IPS-20b (cell line): ENCODE results near the gene IFITM5.

Experiments used
- H3K27ac ChIP-seq: one replicate; pipeline ENCODE4 v1.5.1; 2013; ENCODE audit warnings: low read length
- H3K27me3 ChIP-seq: 2 replicates; pipeline ENCODE4 v1.6.1; 2013; ENCODE audit warnings: mild to moderate bottlenecking, low read length, inconsistent platforms; ENCODE audit not compliant: insufficient read depth
- H3K36me3 ChIP-seq: 2 replicates; pipeline ENCODE4 v1.6.1; 2013; ENCODE audit warnings: low read depth, mild to moderate bottlenecking, inconsistent platforms, low read length, moderate library complexity; ENCODE audit not compliant: insufficient read depth
- H3K4me1 ChIP-seq: 2 replicates; pipeline ENCODE4 v1.6.1; 2013; ENCODE audit warnings: mild to moderate bottlenecking, control low read depth, inconsistent platforms, low read length, moderate library complexity; ENCODE audit not compliant: insufficient read depth
- H3K4me3 ChIP-seq: 2 replicates; pipeline ENCODE4 v1.5.1; 2013; ENCODE audit warnings: mild to moderate bottlenecking, low read length, inconsistent platforms
- H3K9ac ChIP-seq: 2 replicates; pipeline ENCODE4 v1.6.1; 2013; ENCODE audit warnings: low read depth, mild to moderate bottlenecking, inconsistent platforms, low read length, moderate library complexity
- H3K9me3 ChIP-seq: 2 replicates; pipeline ENCODE4 v1.6.1; 2013; ENCODE audit warnings: mild to moderate bottlenecking, low read depth, low read length, inconsistent platforms; ENCODE audit not compliant: insufficient read depth

IFITM5 gene

GRCh38 chr11:297051-297585 is 2.2 kb downstream of the IFITM5 start:
- no peak overlapping the region for H3K27ac ChIP-seq
- H3K27me3 ChIP-seq: no peaks in the 10 kb centered on the region
- H3K4me3 ChIP-seq: no peak overlapping the region
- peaks cover 9% of the 10 kb centered on the region for H3K4me1 ChIP-seq
- H3K9ac ChIP-seq: no peak overlapping the region
- peaks cover 18% of the 10 kb centered on the region for H3K36me3 ChIP-seq
- no peaks in the 10 kb centered on the region for H3K9me3 ChIP-seq

- H3K4me3 ChIP-seq: no peak overlapping the region
- no peak overlapping the region for H3K27ac ChIP-seq
- no peaks in the 10 kb centered on the region for H3K27me3 ChIP-seq
- no peaks in the 10 kb centered on the region for H3K9me3 ChIP-seq
- peaks cover 9% of the 10 kb centered on the region for H3K4me1 ChIP-seq
- H3K36me3 ChIP-seq: peaks cover 18% of the 10 kb centered on the region
- H3K9ac ChIP-seq: no peak overlapping the region
These were observed 2.9 kb downstream of the IFITM5 start for GRCh38 chr11:296171-297050.

- Histone ChIP-seq H3K9ac (no peak overlapping the region), H3K9me3 (no peaks in the 10 kb centered on the region), H3K27ac (no peak overlapping the region), H3K36me3 (peaks cover 18% of the 10 kb centered on the region), H3K27me3 (no peaks in the 10 kb centered on the region), H3K4me3 (no peak overlapping the region), H3K4me1 (peaks cover 7% of the 10 kb centered on the region)
These were observed 3.8 kb downstream of the IFITM5 start for GRCh38 chr11:295351-296170.

GRCh38 chr11:294780-295179 is 4.5 kb downstream of the IFITM5 start:
- Histone ChIP-seq H3K27me3 (no peaks in the 10 kb centered on the region), H3K9ac (no peak overlapping the region), H3K36me3 (peaks cover 18% of the 10 kb centered on the region), H3K27ac (no peak overlapping the region), H3K9me3 (no peaks in the 10 kb centered on the region), H3K4me3 (no peak overlapping the region), H3K4me1 (no peaks in the 10 kb centered on the region; the same call in 1 of the 2 replicates)

GRCh38 chr11:293852-294661 is 5.3 kb downstream of the IFITM5 start:
- no peak overlapping the region for H3K27ac ChIP-seq

GRCh38 chr11:293271-293851 is 6.0 kb downstream of the IFITM5 start:
- H3K27me3 ChIP-seq: peaks cover 4% of the 10 kb centered on the region
- H3K9me3 ChIP-seq: no peaks in the 10 kb centered on the region
- no peaks in the 10 kb centered on the region; the same call in 1 of the 2 replicates for H3K4me1 ChIP-seq
- no peak overlapping the region for H3K27ac ChIP-seq
- no peak overlapping the region for H3K4me3 ChIP-seq
- peaks cover 18% of the 10 kb centered on the region for H3K36me3 ChIP-seq
- no peak overlapping the region; the same call in 1 of the 2 replicates for H3K9ac ChIP-seq

More at GRCh38 chr11:293852-294661, 5.3 kb downstream of the IFITM5 start:
- H3K9me3 ChIP-seq: no peaks in the 10 kb centered on the region
- H3K4me3 ChIP-seq: no peak overlapping the region
- H3K36me3 ChIP-seq: peaks cover 18% of the 10 kb centered on the region
- no peak overlapping the region for H3K9ac ChIP-seq
- H3K27me3 ChIP-seq: no peaks in the 10 kb centered on the region
- H3K4me1 ChIP-seq: no peaks in the 10 kb centered on the region; the same call in 1 of the 2 replicates

- Histone ChIP-seq H3K4me1 (peaks cover 3% of the 10 kb centered on the region; the same call in 1 of the 2 replicates), H3K27me3 (peaks cover 13% of the 10 kb centered on the region), H3K27ac (no peak overlapping the region)
These were observed 6.9 kb downstream of the IFITM5 start for GRCh38 chr11:292211-293121.

GRCh38 chr11:291281-292210 is 7.8 kb downstream of the IFITM5 start:
- H3K36me3 ChIP-seq: peaks cover 18% of the 10 kb centered on the region
- no peaks in the 10 kb centered on the region for H3K9me3 ChIP-seq
- H3K4me1 ChIP-seq: peaks cover 3% of the 10 kb centered on the region; the same call in 1 of the 2 replicates
- H3K9ac ChIP-seq: no peak overlapping the region
- H3K4me3 ChIP-seq: no peak overlapping the region
- no peak overlapping the region for H3K27ac ChIP-seq
- peaks cover 19% of the 10 kb centered on the region for H3K27me3 ChIP-seq

More at GRCh38 chr11:292211-293121, 6.9 kb downstream of the IFITM5 start:
- no peak overlapping the region for H3K9ac ChIP-seq
- H3K4me3 ChIP-seq: no peak overlapping the region
- H3K9me3 ChIP-seq: no peaks in the 10 kb centered on the region
- peaks cover 18% of the 10 kb centered on the region for H3K36me3 ChIP-seq

GRCh38 chr11:290621-291231 is 8.6 kb downstream of the IFITM5 start:
- H3K4me1 ChIP-seq: peaks cover 3% of the 10 kb centered on the region; the same call in 1 of the 2 replicates
- H3K9me3 ChIP-seq: no peaks in the 10 kb centered on the region
- no peak overlapping the region for H3K4me3 ChIP-seq
- H3K9ac ChIP-seq: no peak overlapping the region
- peaks cover 18% of the 10 kb centered on the region for H3K36me3 ChIP-seq
- H3K27me3 ChIP-seq: peaks cover 19% of the 10 kb centered on the region
- no peak overlapping the region for H3K27ac ChIP-seq
